Measurements from ENCODE around the gene WFDC5.
"Not testable (repeated sequence)": the region's sequence is repeated elsewhere in the genome, so short reads cannot be mapped to it uniquely, and the experiment has no call there.

WFDC5 gene

GRCh38 chr20:45087097-45087790 is 27.7 kb downstream of the WFDC5 start:
- no peak for DNase-seq

- no peak for DNase-seq
Measured at GRCh38 chr20:45085867-45086266, 29.1 kb downstream of the WFDC5 start.

GRCh38 chr20:45085289-45085688 is 29.7 kb downstream of the WFDC5 start:
- DNase-seq = no peak

- DNase-seq = no peak
Measured at GRCh38 chr20:45083127-45083526, 31.8 kb downstream of the WFDC5 start.

GRCh38 chr20:45082468-45082867 is 32.5 kb downstream of the WFDC5 start:
- DNase-seq = no peak

- DNase-seq = no peak
Measured at GRCh38 chr20:45080867-45081624, 33.9 kb downstream of the WFDC5 start.

- no peak for DNase-seq
Measured at GRCh38 chr20:45077559-45077958, 37.4 kb downstream of the WFDC5 start.

GRCh38 chr20:45073221-45073620 is 41.8 kb downstream of the WFDC5 start:
- DNase-seq = no peak

GRCh38 chr20:45072066-45072465 is 42.9 kb downstream of the WFDC5 start:
- DNase-seq = no peak

GRCh38 chr20:45070932-45071632 is 43.9 kb downstream of the WFDC5 start:
- no peak for DNase-seq

- DNase-seq = no peak
Measured at GRCh38 chr20:45069261-45069660, 45.7 kb downstream of the WFDC5 start.

GRCh38 chr20:45067558-45067957 is 47.4 kb downstream of the WFDC5 start:
- DNase-seq = peak; percentile 33

GRCh38 chr20:45067087-45067486 is 47.9 kb downstream of the WFDC5 start:
- no peak for DNase-seq

GRCh38 chr20:45066372-45066771 is 48.6 kb downstream of the WFDC5 start:
- no peak for DNase-seq

- no peak for DNase-seq
Measured at GRCh38 chr20:45064812-45065211, 50.2 kb downstream of the WFDC5 start.

- not testable (repeated sequence) for DNase-seq
Measured at GRCh38 chr20:45063107-45063506, 51.9 kb downstream of the WFDC5 start.

- peak; percentile 70 for DNase-seq
Measured at GRCh38 chr20:45061244-45061643, 53.7 kb downstream of the WFDC5 start.

GRCh38 chr20:45060294-45060693 is 54.7 kb downstream of the WFDC5 start:
- no peak for DNase-seq
